Spleen (tissue), 7 donors: ENCODE results near the gene PLCB1.

ENCODE experiments used
- CTCF ChIP-seq, 11 experiments: fragments of 200-600 bp in 7 of 11; fragments of 450-650 bp in 4 of 11; sonication (generic) in 4 of 11; IDR thresholded peaks in 8 of 11; conservative IDR thresholded peaks in 3 of 11; 1 replicate in 7 of 11; 2 replicates in 4 of 11; pipeline versions ENCODE4 v1.4.0 to v1.8.0; 2016 to 2021; ENCODE audit warnings: antibody characterized with exemption in 11 of 11, inconsistent platforms in 4 of 11, mild to moderate bottlenecking in 1 of 11
- POLR2AphosphoS5 ChIP-seq, 3 donors: sonication (generic); formaldehyde crosslinking; IDR thresholded peaks; one replicate each; pipeline ENCODE4 v1.5.1; 2017; ENCODE audit warnings: antibody characterized with exemption in 3 of 3
- donor health status: DM: no; HTN: no; CAD: no; lungs with moderate emphysema.
- donor health status: DM: no; HTN: no; CAD: no.
- donor health status: DM: no; HTN: no; CAD: no.

GRCh38 chr20:8303651-8304050 is 171.6 kb downstream of the PLCB1 start:
- TF ChIP-seq CTCF (IDR thresholded peaks at IDR 0.05 in 8 of 11, conservative IDR thresholded peaks at IDR 0.05 in 3 of 11), result no peak
- no peak for TF ChIP-seq POLR2AphosphoS5 (IDR thresholded peaks at IDR 0.05)
